ENCODE data around the gene PRKAG1.
A peak's percentile ranks its signal among the peaks of the same experiment; 100 is the strongest.

PRKAG1 gene

DNA sequence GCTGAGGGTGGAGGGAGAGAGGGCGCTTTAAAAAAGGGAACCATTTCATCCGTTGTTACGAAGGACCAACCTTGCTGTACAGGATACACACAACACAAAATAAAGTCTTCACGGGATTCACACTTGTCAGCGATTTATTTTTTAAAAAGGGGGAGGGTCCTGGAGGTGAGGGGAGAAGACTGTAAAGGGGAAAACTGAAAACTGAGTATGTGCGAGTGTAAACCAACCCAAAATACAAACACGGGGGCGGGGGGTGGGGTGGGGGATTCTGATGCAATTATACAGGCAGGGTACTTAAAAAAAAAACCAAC, 499 bp upstream of the PRKAG1 start:
- H3K9me3 ChIP-seq, result no peaks in the 10 kb centered on the region
- peak overlapping the region; percentile 91 for H3K27ac ChIP-seq
- TF ChIP-seq, protein P1, sequence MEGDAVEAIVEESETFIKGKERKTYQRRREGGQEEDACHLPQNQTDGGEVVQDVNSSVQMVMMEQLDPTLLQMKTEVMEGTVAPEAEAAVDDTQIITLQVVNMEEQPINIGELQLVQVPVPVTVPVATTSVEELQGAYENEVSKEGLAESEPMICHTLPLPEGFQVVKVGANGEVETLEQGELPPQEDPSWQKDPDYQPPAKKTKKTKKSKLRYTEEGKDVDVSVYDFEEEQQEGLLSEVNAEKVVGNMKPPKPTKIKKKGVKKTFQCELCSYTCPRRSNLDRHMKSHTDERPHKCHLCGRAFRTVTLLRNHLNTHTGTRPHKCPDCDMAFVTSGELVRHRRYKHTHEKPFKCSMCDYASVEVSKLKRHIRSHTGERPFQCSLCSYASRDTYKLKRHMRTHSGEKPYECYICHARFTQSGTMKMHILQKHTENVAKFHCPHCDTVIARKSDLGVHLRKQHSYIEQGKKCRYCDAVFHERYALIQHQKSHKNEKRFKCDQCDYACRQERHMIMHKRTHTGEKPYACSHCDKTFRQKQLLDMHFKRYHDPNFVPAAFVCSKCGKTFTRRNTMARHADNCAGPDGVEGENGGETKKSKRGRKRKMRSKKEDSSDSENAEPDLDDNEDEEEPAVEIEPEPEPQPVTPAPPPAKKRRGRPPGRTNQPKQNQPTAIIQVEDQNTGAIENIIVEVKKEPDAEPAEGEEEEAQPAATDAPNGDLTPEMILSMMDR (IDR thresholded peaks at IDR 0.05), result no peak
- H3K27me3 ChIP-seq, result no peaks in the 10 kb centered on the region
- H3K4me3 ChIP-seq (ENCODE audit: low read depth in 1 of 2, low read length in 1 of 2), result peak overlapping the region; percentile 69 to 73
- peaks cover 41% of the 10 kb centered on the region for H3K36me3 ChIP-seq
- H3K4me1 ChIP-seq (ENCODE audit: control insufficient read depth in 1 of 2, insufficient read depth in 1 of 2, low read depth in 1 of 2, low read length in 1 of 2), result peaks cover 24 to 28% of the 10 kb centered on the region in 2 experiments

DNA sequence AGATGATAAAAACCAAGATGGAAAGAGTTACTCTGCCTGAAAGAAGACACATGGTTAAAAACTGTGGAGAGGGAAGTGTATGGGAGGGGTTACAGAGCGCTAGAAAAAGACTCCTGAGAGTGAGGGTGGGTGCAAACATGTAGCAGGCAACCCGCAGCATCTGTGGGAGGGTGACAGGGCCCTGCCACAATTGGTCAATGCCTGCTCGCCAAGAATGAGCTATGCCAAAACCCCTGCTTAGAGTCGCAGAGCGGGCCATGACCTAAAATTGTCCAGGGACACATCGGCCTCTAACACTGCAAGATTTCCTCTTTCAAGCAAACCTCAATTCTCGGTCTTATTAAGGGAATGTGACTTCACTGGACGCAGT, 700 bp downstream of the PRKAG1 start:
- TF ChIP-seq, protein P1 (IDR thresholded peaks at IDR 0.05), result no peak
- Histone ChIP-seq H3K27ac (peak overlapping the region; percentile 91), H3K9me3 (no peaks in the 10 kb centered on the region), H3K4me3 (ENCODE audit: low read depth in 1 of 2, low read length in 1 of 2) (peak overlapping the region; percentile 69 to 73), H3K36me3 (peaks cover 30% of the 10 kb centered on the region), H3K27me3 (no peaks in the 10 kb centered on the region), H3K4me1 (ENCODE audit: control insufficient read depth in 1 of 2, insufficient read depth in 1 of 2, low read depth in 1 of 2, low read length in 1 of 2) (peaks cover 24 to 28% of the 10 kb centered on the region in 2 experiments)

DNA sequence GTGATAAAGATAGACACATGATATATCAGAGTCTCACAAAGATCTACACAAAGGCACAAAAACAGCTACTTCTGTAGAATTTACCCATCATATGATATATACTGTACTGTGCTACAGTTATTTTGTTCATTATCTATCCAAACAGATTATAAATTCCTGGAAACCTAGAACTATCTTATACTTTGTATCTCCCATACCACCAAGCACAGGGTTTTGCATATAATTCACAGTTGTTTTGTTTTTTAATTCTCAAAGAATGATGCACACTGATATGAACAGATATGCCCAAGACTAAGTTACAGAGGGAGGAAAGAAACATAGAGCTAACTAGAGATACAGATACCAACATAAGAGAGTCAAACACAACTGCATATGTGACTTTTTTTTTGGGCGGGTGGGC, 3.4 kb downstream of the PRKAG1 start:
- Histone ChIP-seq H3K27ac (no peak overlapping the region), H3K27me3 (no peaks in the 10 kb centered on the region)
- TF ChIP-seq, protein P1 (IDR thresholded peaks at IDR 0.05), result no peak

DNA sequence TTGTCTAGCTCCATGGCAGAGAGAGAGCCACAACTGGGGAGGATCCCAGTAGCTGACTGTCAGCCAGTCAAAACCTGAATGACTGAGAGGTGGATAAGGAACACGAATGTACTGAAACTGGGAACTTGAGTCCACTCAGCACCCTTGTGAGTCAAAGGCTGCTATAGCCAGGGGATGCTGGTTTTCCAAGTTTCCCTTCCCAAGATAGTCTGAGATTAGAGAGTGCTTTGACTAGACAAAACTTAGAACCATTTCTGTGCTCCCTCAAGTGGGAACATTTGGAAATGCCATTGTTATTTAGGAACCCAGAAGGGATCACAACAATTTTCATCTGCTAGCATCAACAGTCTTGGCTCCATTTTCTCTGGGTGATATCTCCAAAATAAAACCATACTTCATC, 4.0 kb downstream of the PRKAG1 start:
- H3K9me3 ChIP-seq, result no peaks in the 10 kb centered on the region
- TF ChIP-seq, protein P1 (IDR thresholded peaks at IDR 0.05), result no peak
- H3K27me3 ChIP-seq, result no peaks in the 10 kb centered on the region
- peaks cover 17 to 19% of the 10 kb centered on the region in 2 experiments for H3K4me1 ChIP-seq (ENCODE audit: control insufficient read depth in 1 of 2, insufficient read depth in 1 of 2, low read depth in 1 of 2, low read length in 1 of 2)
- no peak overlapping the region for H3K27ac ChIP-seq
- H3K4me3 ChIP-seq (ENCODE audit: low read depth in 1 of 2, low read length in 1 of 2), result no peak overlapping the region
- H3K36me3 ChIP-seq, result peaks cover 27% of the 10 kb centered on the region

More for the DNA sequence above, 3.4 kb downstream of the PRKAG1 start:
- H3K4me1 ChIP-seq (ENCODE audit: control insufficient read depth in 1 of 2, insufficient read depth in 1 of 2, low read depth in 1 of 2, low read length in 1 of 2), result peaks cover 24% of the 10 kb centered on the region in 2 experiments
- no peak overlapping the region for H3K4me3 ChIP-seq (ENCODE audit: low read depth in 1 of 2, low read length in 1 of 2)
- no peaks in the 10 kb centered on the region for H3K9me3 ChIP-seq
- H3K36me3 ChIP-seq, result peaks cover 25% of the 10 kb centered on the region

DNA sequence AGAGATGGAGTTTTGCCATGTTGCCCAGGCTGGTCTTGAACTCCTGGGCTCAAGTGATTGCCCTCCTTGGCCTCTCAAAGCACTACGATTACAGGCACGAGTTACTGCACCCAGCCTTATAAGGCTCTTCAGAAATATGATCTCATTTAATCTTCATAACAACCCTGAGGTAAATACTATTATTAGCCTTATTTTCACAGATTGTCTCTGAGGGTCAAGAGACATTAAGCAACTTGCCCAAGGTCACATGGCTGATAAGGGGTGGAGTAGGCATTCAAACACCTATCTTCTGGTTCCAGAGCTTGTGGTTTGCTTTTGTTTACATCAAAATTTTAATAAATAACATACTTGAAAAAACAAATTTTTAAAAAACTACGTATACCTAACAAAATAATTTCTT, 5.1 kb downstream of the PRKAG1 start:
- TF ChIP-seq, protein P1 (IDR thresholded peaks at IDR 0.05), result no peak
- Histone ChIP-seq H3K36me3 (peaks cover 28% of the 10 kb centered on the region), H3K27ac (no peak overlapping the region), H3K4me3 (ENCODE audit: low read depth in 1 of 2, low read length in 1 of 2) (no peak overlapping the region), H3K9me3 (no peaks in the 10 kb centered on the region), H3K27me3 (no peaks in the 10 kb centered on the region), H3K4me1 (ENCODE audit: control insufficient read depth in 1 of 2, insufficient read depth in 1 of 2, low read depth in 1 of 2, low read length in 1 of 2) (peaks cover 12% of the 10 kb centered on the region in 2 experiments)

DNA sequence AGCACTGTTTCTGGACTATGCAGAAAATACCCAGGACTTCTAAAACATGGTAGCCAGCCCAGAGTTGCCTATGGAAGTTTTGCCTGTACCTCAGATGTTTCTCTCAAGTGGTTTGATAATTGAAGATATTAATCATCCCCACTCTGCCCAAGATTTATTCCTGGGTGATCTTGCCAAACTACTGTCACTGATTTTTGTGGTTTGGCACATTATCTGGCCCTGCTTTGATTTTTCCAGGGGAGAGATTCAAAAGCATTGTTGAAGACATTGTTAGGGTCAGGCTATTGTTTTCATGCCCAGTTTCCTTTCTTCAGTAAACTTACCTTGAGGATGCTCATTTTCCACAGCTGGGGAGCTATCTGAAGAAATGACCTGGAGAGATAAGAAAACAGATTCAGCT, 5.8 kb downstream of the PRKAG1 start:
- H3K4me1 ChIP-seq (ENCODE audit: control insufficient read depth in 1 of 2, insufficient read depth in 1 of 2, low read depth in 1 of 2, low read length in 1 of 2), result peaks cover 6 to 7% of the 10 kb centered on the region in 2 experiments
- H3K9me3 ChIP-seq, result no peaks in the 10 kb centered on the region
- TF ChIP-seq, protein P1 (IDR thresholded peaks at IDR 0.05), result no peak
- H3K27ac ChIP-seq, result no peak overlapping the region
- no peaks in the 10 kb centered on the region for H3K27me3 ChIP-seq
- H3K4me3 ChIP-seq (ENCODE audit: low read depth in 1 of 2, low read length in 1 of 2), result no peak overlapping the region
- H3K36me3 ChIP-seq, result peaks cover 28% of the 10 kb centered on the region

Data from neutrophil (primary cell).